GM15510 (cell line): ENCODE data around the gene MARCHF6.

Experiments
- POLR2A ChIP-seq: IDR thresholded peaks from 3 replicates; pipeline ENCODE4 v1.6.1; 2011; ENCODE audit warnings: borderline replicate concordance; ENCODE audit not compliant: insufficient read length; ENCODE audit errors: extremely low read depth

MARCHF6 gene, protein sequence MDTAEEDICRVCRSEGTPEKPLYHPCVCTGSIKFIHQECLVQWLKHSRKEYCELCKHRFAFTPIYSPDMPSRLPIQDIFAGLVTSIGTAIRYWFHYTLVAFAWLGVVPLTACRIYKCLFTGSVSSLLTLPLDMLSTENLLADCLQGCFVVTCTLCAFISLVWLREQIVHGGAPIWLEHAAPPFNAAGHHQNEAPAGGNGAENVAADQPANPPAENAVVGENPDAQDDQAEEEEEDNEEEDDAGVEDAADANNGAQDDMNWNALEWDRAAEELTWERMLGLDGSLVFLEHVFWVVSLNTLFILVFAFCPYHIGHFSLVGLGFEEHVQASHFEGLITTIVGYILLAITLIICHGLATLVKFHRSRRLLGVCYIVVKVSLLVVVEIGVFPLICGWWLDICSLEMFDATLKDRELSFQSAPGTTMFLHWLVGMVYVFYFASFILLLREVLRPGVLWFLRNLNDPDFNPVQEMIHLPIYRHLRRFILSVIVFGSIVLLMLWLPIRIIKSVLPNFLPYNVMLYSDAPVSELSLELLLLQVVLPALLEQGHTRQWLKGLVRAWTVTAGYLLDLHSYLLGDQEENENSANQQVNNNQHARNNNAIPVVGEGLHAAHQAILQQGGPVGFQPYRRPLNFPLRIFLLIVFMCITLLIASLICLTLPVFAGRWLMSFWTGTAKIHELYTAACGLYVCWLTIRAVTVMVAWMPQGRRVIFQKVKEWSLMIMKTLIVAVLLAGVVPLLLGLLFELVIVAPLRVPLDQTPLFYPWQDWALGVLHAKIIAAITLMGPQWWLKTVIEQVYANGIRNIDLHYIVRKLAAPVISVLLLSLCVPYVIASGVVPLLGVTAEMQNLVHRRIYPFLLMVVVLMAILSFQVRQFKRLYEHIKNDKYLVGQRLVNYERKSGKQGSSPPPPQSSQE

GRCh38 chr5:10353241-10354047 lies at the start of gene MARCHF6:
TSS of gene MARCHF6 (plus strand) at chr5:10353695. CDS start at chr5:10353899, 204 bp downstream.
- peak; percentile 96 for TF ChIP-seq POLR2A

- no peak for TF ChIP-seq POLR2A
These were observed 49.8 kb upstream of the MARCHF6 start for GRCh38 chr5:10303699-10304170.

GRCh38 chr5:10304932-10305331 lies 48.6 kb upstream of the MARCHF6 start:
- no peak for TF ChIP-seq POLR2A

DNA sequence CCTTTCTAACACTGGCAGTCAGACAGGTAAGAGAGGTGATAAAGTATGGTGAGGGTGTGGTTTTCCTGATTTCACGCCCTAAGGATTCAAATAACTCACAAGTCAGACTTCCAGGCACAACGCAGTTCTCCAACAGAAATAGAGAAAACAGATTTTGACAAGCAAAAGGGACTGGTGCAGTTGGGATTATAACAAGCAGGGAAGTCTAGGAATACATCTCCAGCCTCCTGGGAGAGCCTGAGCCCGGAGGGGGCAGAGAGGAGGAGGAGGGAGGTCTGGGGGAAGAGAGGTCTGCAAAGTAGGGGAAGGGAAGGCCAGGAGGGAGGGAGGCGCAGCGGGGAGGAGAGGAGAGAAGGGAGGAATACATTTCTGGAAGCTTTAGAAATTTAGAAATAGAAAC lies 47.4 kb upstream of the MARCHF6 start:
- no peak for TF ChIP-seq POLR2A

- TF ChIP-seq POLR2A: no peak
These were observed 46.7 kb upstream of the MARCHF6 start for GRCh38 chr5:10306806-10307205.

GRCh38 chr5:10307206-10308148 lies 46.0 kb upstream of the MARCHF6 start, which contains the start of gene CMBL:
TSS of gene CMBL (minus strand) at chr5:10307902. CDS start at chr5:10290762, 17,140 bp downstream.
- peak; percentile 27 for TF ChIP-seq POLR2A

DNA sequence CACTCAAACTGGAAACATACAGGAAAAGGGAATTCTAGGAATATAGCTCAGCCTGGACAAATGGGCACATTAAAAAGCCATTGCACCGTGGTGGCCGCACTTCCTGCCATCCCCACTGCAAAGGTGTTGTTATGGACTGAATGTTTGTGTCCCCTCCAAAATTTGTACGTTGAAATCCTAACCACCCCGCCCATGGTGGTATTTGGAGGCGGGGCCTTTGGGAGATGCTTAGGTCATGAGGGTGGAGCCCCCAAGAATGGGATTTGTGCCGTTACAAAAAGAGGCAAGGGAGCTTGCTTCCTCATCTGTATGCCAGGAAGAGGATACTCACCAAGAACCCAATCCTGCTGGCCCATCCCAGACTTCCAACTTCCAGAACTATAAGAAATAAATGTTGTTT lies 44.7 kb upstream of the MARCHF6 start:
- no peak for TF ChIP-seq POLR2A

DNA sequence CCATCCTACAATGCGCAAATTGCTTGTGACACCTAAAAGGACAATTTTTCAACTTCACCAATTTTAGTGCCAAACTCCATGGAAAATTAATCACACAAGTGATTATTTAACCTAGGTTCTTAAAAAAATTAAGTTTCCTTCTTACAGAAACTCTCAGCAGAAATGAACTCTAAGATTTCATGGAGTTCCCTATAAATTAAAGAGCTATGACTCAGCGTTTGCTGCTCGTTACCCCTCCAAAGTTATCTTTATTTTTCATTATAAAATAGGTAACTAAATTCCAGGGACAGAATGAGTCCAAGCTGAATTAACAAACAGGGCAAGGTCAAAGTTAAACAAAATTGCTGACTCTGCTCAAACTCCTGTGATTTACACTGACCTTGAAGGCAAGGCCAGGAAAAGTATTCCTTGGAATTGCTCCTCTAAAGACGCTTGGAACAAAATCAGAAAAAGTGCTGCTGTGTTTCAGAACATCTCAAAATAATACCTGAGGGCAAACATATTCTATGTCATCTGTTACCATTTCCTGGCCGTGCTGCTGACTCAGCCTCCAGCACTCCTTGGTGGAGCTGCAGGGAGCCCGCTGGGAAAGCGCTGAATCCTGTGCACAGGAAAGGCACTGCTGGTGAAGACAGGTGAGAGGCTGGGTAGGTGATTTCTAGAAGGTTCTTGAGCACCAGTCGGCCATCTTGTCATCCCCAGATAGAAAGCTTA lies 43.3 kb upstream of the MARCHF6 start:
- TF ChIP-seq POLR2A: no peak

DNA sequence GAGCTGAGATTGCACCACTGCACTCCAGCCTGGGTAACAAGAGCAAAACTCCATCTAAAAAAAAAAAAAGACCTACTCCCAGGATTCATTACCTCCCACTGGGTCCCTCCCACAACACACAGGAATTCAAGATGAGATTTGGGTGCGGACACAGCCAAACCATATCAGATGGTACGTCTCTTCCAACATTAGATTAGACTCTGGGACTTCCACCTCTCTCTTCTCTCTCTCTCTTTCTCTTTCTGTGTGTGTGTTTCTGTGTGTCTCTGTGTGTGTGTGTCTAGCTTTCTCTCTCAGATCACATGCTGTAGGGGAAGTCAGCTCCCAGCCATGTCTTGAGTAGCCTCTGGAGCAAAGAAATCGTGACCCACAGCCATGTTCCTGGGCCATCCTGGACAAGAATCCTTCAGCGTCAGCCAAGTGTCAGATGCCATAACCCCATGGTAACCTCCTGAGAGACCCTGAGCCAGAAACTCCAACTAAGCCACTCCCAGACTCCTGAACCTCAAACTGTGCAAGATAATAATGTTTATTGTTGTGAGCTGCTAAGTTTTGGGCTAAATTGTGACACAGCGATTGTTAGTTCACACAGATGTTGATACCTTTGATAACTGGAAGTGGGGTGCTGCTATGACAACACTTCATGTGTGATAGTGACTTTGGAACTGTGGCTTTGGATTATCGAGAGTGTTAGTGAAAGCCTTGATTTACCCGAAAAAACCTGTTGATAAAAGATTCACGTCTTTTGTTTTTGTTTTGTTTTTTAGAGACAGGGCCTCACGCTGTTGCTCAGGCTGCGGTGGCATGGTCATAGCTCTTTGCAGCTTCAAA lies 41.7 kb upstream of the MARCHF6 start:
- no peak for TF ChIP-seq POLR2A

DNA sequence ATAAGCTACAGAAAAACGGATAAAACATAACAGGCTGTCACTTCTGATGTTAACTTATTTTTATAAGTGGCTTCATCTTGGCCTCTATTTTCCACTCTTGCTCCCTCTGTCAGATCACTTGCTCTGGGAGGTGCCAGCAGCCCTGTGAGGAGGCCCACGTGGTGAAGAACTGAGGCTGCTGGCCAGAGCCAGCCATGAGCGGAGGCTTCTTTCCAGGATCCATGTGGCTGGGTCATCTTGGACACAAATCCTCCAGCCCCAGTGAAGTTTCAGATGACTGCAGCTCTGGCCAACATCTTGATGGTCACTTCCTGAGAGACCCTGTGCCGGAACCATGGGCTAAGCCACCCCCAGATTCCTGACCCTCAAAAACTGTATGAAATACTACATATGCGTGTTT lies 38.3 kb upstream of the MARCHF6 start:
- no peak for TF ChIP-seq POLR2A

GRCh38 chr5:10315824-10316509 lies 37.5 kb upstream of the MARCHF6 start:
- TF ChIP-seq POLR2A: no peak

- TF ChIP-seq POLR2A: no peak
These were observed 35.4 kb upstream of the MARCHF6 start for GRCh38 chr5:10317825-10318682.
